ENCODE results near the gene LIPI.
"Not testable (repeated sequence)": the region's sequence is repeated elsewhere in the genome, so short reads cannot be mapped to it uniquely, and the experiment has no call there.

LIPI gene

DNA sequence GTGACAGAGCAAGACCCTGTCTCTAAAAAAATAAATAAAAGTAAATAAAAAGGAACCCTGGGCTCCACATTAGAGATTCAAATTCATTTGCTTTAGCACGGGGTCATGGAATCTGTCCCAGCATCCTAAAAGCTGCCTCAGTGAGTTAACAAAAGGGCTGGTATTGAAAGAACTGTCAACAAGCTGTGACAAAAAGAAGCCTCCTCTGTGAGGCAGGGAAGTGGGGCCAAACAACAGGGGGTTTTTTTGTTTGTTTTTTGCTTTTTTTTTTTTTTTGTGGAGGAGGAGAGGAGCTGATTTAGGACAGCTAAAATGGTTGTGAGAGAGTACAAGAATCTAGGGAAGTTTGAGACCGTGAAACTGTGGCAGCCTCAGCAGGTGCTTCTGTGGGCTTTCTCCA is 115.7 kb downstream of the LIPI start:
- H3K27me3 ChIP-seq (ENCODE audit: insufficient read depth, low read length, poor library complexity) = no peaks in the 10 kb centered on the region
- DNase-seq (no peak), ATAC-seq (ENCODE audit: insufficient read depth, low read depth) (no peak)
- no peak overlapping the region for H3K4me3 ChIP-seq (ENCODE audit: low read depth in 1 of 2, low read length in 2 of 2)
- H3K9ac ChIP-seq (ENCODE audit: low read depth, low read length) = no peak overlapping the region
- TF ChIP-seq EZH2 (IDR thresholded peaks at IDR 0.05; ENCODE audit: borderline replicate concordance, low read depth, low read length, severe bottlenecking) = no peak
- no peak for TF ChIP-seq CTCF (IDR thresholded peaks at IDR 0.05; ENCODE audit: borderline replicate concordance, extremely low read depth, low read length, poor library complexity, severe bottlenecking)
- no peak overlapping the region for H3K27ac ChIP-seq (ENCODE audit: low read length)
- no peaks in the 10 kb centered on the region for H3K4me1 ChIP-seq (ENCODE audit: insufficient read depth, low read length)
- no peak overlapping the region for H2AFZ ChIP-seq (ENCODE audit: low read depth, low read length)
- H3K4me2 ChIP-seq (ENCODE audit: insufficient read depth, low read length) = no peak overlapping the region
- no peaks in the 10 kb centered on the region for H4K20me1 ChIP-seq (ENCODE audit: insufficient read depth, low read length)
- H3K79me2 ChIP-seq (ENCODE audit: insufficient read depth, low read length) = no peaks in the 10 kb centered on the region
- H3K36me3 ChIP-seq (ENCODE audit: insufficient read depth, low read length) = peaks cover 52% of the 10 kb centered on the region
- no peaks in the 10 kb centered on the region for H3K9me3 ChIP-seq (ENCODE audit: insufficient read depth, low read length, severe bottlenecking)

DNA sequence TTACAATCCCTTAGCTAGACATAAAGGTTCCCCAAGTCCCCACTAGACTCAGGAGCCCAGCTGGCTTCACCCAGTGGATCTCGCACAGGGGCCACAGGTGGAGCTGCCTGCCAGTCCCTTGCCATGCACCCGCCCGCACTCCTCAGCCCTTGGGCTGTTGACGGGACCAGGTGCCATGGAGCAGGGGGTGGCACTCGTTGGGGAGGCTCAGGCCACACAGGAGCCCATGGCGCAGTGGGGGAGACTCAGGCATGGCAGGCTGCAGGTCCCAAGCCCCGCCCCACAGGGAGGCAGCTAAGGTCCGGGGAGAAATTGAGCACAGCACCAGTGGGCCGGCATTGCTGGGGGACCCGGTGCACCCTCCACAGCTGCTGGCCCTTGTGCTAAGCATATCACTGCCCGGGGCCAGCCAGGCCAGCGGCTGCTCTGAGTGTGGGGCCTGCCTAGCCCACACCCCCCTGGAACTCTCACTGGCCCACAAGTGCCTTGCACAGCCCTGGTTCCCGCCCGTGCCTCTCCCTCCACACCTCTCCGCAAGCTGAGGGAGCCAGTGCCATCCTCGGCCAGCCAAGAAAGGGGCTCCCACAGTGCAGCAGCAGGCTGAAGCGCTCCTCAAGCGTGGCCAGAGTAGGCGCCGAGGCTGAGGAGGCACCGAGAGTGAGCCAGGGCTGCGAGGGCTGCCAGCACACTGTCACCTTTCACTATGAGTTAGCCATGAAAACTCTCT is 117.8 kb downstream of the LIPI start:
- H3K4me3 ChIP-seq (ENCODE audit: low read depth in 1 of 2, low read length in 2 of 2) = no peak overlapping the region
- no peaks in the 10 kb centered on the region for H3K79me2 ChIP-seq (ENCODE audit: insufficient read depth, low read length)
- DNase-seq = no peak
- no peak for TF ChIP-seq EZH2 (IDR thresholded peaks at IDR 0.05; ENCODE audit: borderline replicate concordance, low read depth, low read length, severe bottlenecking)
- no peak for TF ChIP-seq CTCF (IDR thresholded peaks at IDR 0.05; ENCODE audit: borderline replicate concordance, extremely low read depth, low read length, poor library complexity, severe bottlenecking)
- no peaks in the 10 kb centered on the region for H3K4me1 ChIP-seq (ENCODE audit: insufficient read depth, low read length)
- no peaks in the 10 kb centered on the region for H3K27me3 ChIP-seq (ENCODE audit: insufficient read depth, low read length, poor library complexity)
- no peak overlapping the region for H3K4me2 ChIP-seq (ENCODE audit: insufficient read depth, low read length)
- no peak overlapping the region for H3K9ac ChIP-seq (ENCODE audit: low read depth, low read length)
- H3K27ac ChIP-seq (ENCODE audit: low read length) = no peak overlapping the region
- peaks cover 41% of the 10 kb centered on the region for H3K36me3 ChIP-seq (ENCODE audit: insufficient read depth, low read length)
- H2AFZ ChIP-seq (ENCODE audit: low read depth, low read length) = no peak overlapping the region
- no peaks in the 10 kb centered on the region for H3K9me3 ChIP-seq (ENCODE audit: insufficient read depth, low read length, severe bottlenecking)
- H4K20me1 ChIP-seq (ENCODE audit: insufficient read depth, low read length) = no peaks in the 10 kb centered on the region
- ATAC-seq (ENCODE audit: insufficient read depth, low read depth) = no peak

DNA sequence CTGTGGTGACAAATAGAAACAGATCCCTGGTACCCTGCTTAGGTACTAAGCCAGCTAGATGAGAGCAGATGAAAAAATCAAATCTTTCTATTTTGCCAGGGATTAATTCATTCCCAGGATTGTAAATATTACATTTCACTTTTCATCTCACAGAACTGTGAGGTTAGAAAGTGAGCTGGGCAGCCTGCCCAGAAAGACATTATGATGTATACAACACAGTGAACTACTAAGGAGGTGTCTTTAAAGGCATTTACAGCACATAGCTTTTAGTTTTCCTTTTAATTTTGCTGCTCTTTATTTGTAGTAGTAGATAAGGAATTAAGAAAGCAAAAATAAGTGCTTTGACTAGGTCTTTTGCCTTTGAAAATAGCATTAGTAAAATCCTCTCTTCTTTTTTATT is 120.6 kb downstream of the LIPI start:
- not testable (repeated sequence) for H3K4me1 ChIP-seq (ENCODE audit: insufficient read depth, low read length); ATAC-seq (ENCODE audit: insufficient read depth, low read depth); H2AFZ ChIP-seq (ENCODE audit: low read depth, low read length); H3K4me2 ChIP-seq (ENCODE audit: insufficient read depth, low read length); H3K27ac ChIP-seq (ENCODE audit: low read length); H3K4me3 ChIP-seq (ENCODE audit: low read depth in 1 of 2, low read length in 2 of 2); H4K20me1 ChIP-seq (ENCODE audit: insufficient read depth, low read length); DNase-seq; H3K9ac ChIP-seq (ENCODE audit: low read depth, low read length); H3K79me2 ChIP-seq (ENCODE audit: insufficient read depth, low read length); H3K9me3 ChIP-seq (ENCODE audit: insufficient read depth, low read length, severe bottlenecking); H3K27me3 ChIP-seq (ENCODE audit: insufficient read depth, low read length, poor library complexity)
- peaks cover 27% of the 10 kb centered on the region for H3K36me3 ChIP-seq (ENCODE audit: insufficient read depth, low read length)

DNA sequence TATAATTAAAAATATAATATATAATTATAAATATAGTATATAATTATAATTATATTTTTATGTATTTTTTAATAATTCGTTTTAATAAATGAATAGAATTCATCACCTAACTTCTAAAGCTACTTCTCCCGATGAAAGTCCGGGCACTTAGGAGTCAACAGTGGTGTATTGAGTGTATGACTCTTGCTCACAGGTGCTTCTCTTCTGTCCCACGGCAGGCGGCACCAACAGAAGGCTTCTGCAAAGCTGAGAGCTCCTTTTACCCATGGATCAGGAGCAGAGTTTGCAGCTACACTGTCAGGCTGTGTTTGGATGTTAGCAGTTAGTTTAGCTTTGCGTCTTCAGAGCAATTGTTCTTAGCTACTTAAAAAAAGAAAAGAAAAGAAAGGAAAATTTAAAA is 122.4 kb downstream of the LIPI start:
- no peaks in the 10 kb centered on the region for H4K20me1 ChIP-seq (ENCODE audit: insufficient read depth, low read length)
- DNase-seq = no peak
- H3K36me3 ChIP-seq (ENCODE audit: insufficient read depth, low read length) = peaks cover 44% of the 10 kb centered on the region
- no peaks in the 10 kb centered on the region for H3K79me2 ChIP-seq (ENCODE audit: insufficient read depth, low read length)
- no peaks in the 10 kb centered on the region for H3K27me3 ChIP-seq (ENCODE audit: insufficient read depth, low read length, poor library complexity)
- no peak overlapping the region for H2AFZ ChIP-seq (ENCODE audit: low read depth, low read length)
- ATAC-seq (ENCODE audit: insufficient read depth, low read depth) = no peak
- H3K9me3 ChIP-seq (ENCODE audit: insufficient read depth, low read length, severe bottlenecking) = no peaks in the 10 kb centered on the region
- no peaks in the 10 kb centered on the region for H3K4me1 ChIP-seq (ENCODE audit: insufficient read depth, low read length)
- H3K9ac ChIP-seq (ENCODE audit: low read depth, low read length) = no peak overlapping the region
- H3K4me3 ChIP-seq (ENCODE audit: low read depth in 1 of 2, low read length in 2 of 2) = no peak overlapping the region
- H3K27ac ChIP-seq (ENCODE audit: low read length) = no peak overlapping the region
- no peak for TF ChIP-seq EZH2 (IDR thresholded peaks at IDR 0.05; ENCODE audit: borderline replicate concordance, low read depth, low read length, severe bottlenecking)
- no peak for TF ChIP-seq CTCF (IDR thresholded peaks at IDR 0.05; ENCODE audit: borderline replicate concordance, extremely low read depth, low read length, poor library complexity, severe bottlenecking)
- H3K4me2 ChIP-seq (ENCODE audit: insufficient read depth, low read length) = no peak overlapping the region

Data from DND-41 (cell line).